Measurements from ENCODE around the gene ZDHHC3.

GRCh38 chr3:44887101-44887500 lies 88.9 kb downstream of the ZDHHC3 start:
- TF ChIP-seq CTCF (IDR thresholded peaks at IDR 0.05; ENCODE audit: poor library complexity) (no peak), EZH2 (IDR thresholded peaks at IDR 0.05; ENCODE audit: borderline replicate concordance) (no peak), EZH2phosphoT487 (IDR thresholded peaks at IDR 0.05; ENCODE audit: low read depth, severe bottlenecking, unreplicated experiment) (no peak)

All from hepatocyte (in vitro differentiated cells).